IMR-90 (cell line): Measurements from ENCODE around the gene RIC8A. TPM values are rescaled to one million over a fixed set of nuclear protein-coding genes. Genes with fewer than 3 reads are reported as not detected.

Experiments
- ATAC-seq: fragments of 200-7000 bp; cut with Tn5 transposase; 2 replicates; pipeline ENCODE4 v1.9.1; 2020; ENCODE audit warnings: low read depth, mild to moderate bottlenecking, moderate library complexity
- BruUV-seq: library from RNA; stranded (reverse); fragments of 400-500 nt; replicated peaks from 2 replicates; lab custom pipeline; 2021; lab: Mats Ljungman, UMichigan
- CTCF ChIA-PET: fragments of 300-600 bp; formaldehyde crosslinking; extraction: SDS; loops from one replicate; lab custom pipeline; 2021; ENCODE audit warnings: antibody characterized with exemption; lab: Yijun Ruan, JAX
- POLR2A ChIA-PET: fragments of 300-600 bp; sonication (Branson Sonifier 250); formaldehyde crosslinking; loops from one replicate; lab custom pipeline; 2022; ENCODE audit warnings: antibody characterized with exemption; ENCODE audit not compliant: unreplicated experiment; lab: Charles Lee
- DNase-seq: peaks from one replicate; pipeline ENCODE4 v3.0.0; 2013
- H2AFZ ChIP-seq: replicated peaks from 2 replicates; pipeline ENCODE3; 2013; ENCODE audit warnings: low read length, mild to moderate bottlenecking; ENCODE audit not compliant: poor library complexity
- H2AK5ac ChIP-seq: 2 replicates; pipeline ENCODE4 v1.6.1; 2013; ENCODE audit warnings: low read depth, low read length, inconsistent platforms
- H2AK9ac ChIP-seq: replicated peaks from 2 replicates; pipeline ENCODE3; 2013; ENCODE audit warnings: mild to moderate bottlenecking, low read depth, low read length, moderate library complexity; ENCODE audit not compliant: poor library complexity
- H2BK120ac ChIP-seq: 2 replicates; pipeline ENCODE4 v1.6.1; 2013; ENCODE audit warnings: low read depth, low read length, inconsistent platforms
- H2BK15ac ChIP-seq: 3 replicates; pipeline ENCODE4 v1.6.1; 2013; ENCODE audit warnings: low read depth, low read length, inconsistent platforms
- H2BK20ac ChIP-seq: 2 replicates; pipeline ENCODE4 v1.6.1; 2013; ENCODE audit warnings: low read depth, mild to moderate bottlenecking, inconsistent platforms, low read length, moderate library complexity
- H2BK5ac ChIP-seq: 2 replicates; pipeline ENCODE4 v1.6.1; 2013; ENCODE audit warnings: mild to moderate bottlenecking, low read depth, low read length, inconsistent platforms; ENCODE audit not compliant: poor library complexity, severe bottlenecking
- H3K14ac ChIP-seq: replicated peaks from 2 replicates; pipeline ENCODE4 v1.6.1; 2013; ENCODE audit warnings: low read depth, low read length, inconsistent platforms
- H3K18ac ChIP-seq: 2 replicates; pipeline ENCODE4 v1.6.1; 2013; ENCODE audit warnings: low read depth, low read length, control low read depth
- H3K23ac ChIP-seq: 2 replicates; pipeline ENCODE4 v1.6.1; 2013; ENCODE audit warnings: low read depth, low read length, inconsistent platforms
- H3K27ac ChIP-seq: 2 replicates; pipeline ENCODE4 v1.5.1; 2013; ENCODE audit warnings: mild to moderate bottlenecking, control low read depth, low read length; ENCODE audit not compliant: insufficient read depth
- H3K27me3 ChIP-seq: 2 replicates; pipeline ENCODE4 v1.6.1; 2013; ENCODE audit warnings: low read length; ENCODE audit not compliant: control insufficient read depth, insufficient read depth
- H3K36me3 ChIP-seq: 2 replicates; pipeline ENCODE4 v1.6.1; 2013; ENCODE audit warnings: low read length, mixed read lengths; ENCODE audit not compliant: control insufficient read depth, insufficient read depth
- H3K4ac ChIP-seq: 2 replicates; pipeline ENCODE4 v1.6.1; 2013; ENCODE audit warnings: low read depth, low read length, inconsistent platforms
- H3K4me1 ChIP-seq: 2 replicates; pipeline ENCODE4 v1.6.1; 2013; ENCODE audit warnings: low read length, mixed read lengths; ENCODE audit not compliant: control insufficient read depth, insufficient read depth
- H3K4me2 ChIP-seq: 2 replicates; pipeline ENCODE4 v1.6.1; 2013; ENCODE audit warnings: low read depth, mild to moderate bottlenecking, control low read depth, low read length, moderate library complexity
- H3K4me3 ChIP-seq: 2 replicates; pipeline ENCODE4 v1.5.1; 2013; ENCODE audit warnings: low read depth, mild to moderate bottlenecking, control low read depth, low read length, moderate library complexity; ENCODE audit not compliant: insufficient read depth
- H3K56ac ChIP-seq: 2 replicates; pipeline ENCODE4 v1.6.1; 2013; ENCODE audit warnings: low read length, inconsistent platforms; ENCODE audit not compliant: insufficient read depth; ENCODE audit errors: extremely low read depth
- H3K79me1 ChIP-seq, 2 experiments: 2 replicates each; pipeline ENCODE4 v1.6.1; 2013; ENCODE audit warnings: low read length in 2 of 2, inconsistent platforms in 1 of 2, low read depth in 1 of 2
- H3K9ac ChIP-seq: 2 replicates; pipeline ENCODE4 v1.6.1; 2013; ENCODE audit warnings: low read depth, low read length, control low read depth
- H3K9me1 ChIP-seq: 2 replicates; pipeline ENCODE4 v1.6.1; 2013; ENCODE audit warnings: low read length, inconsistent platforms; ENCODE audit not compliant: insufficient read depth
- H3K9me3 ChIP-seq: 2 replicates; pipeline ENCODE4 v1.6.1; 2013; ENCODE audit warnings: low read length; ENCODE audit not compliant: control insufficient read depth, insufficient read depth
- H4K20me1 ChIP-seq: 2 replicates; pipeline ENCODE4 v1.6.1; 2013; ENCODE audit warnings: low read length, inconsistent platforms; ENCODE audit not compliant: insufficient read depth
- H4K5ac ChIP-seq: 2 replicates; pipeline ENCODE4 v1.6.1; 2013; ENCODE audit warnings: mild to moderate bottlenecking, low read depth, low read length, control low read depth
- H4K8ac ChIP-seq, 2 experiments: 2 replicates each; pipeline ENCODE4 v1.6.1; 2013; ENCODE audit warnings: low read depth in 2 of 2, low read length in 2 of 2, control low read depth in 1 of 2, inconsistent platforms in 1 of 2
- H4K91ac ChIP-seq: 2 replicates; pipeline ENCODE4 v1.6.1; 2013; ENCODE audit warnings: low read depth, low read length, inconsistent platforms; ENCODE audit not compliant: insufficient read depth
- BHLHE40 ChIP-seq: fragments of 150-350 bp; IDR thresholded peaks from 2 replicates; pipeline ENCODE4 v1.6.1; 2016; ENCODE audit warnings: mild to moderate bottlenecking, low read depth, low read length
- CEBPB ChIP-seq: IDR thresholded peaks from 2 replicates; pipeline ENCODE4 v1.6.1; 2012; ENCODE audit warnings: low read depth, low read length, improper control_type of control experiment
- CHD1 ChIP-seq: IDR thresholded peaks from 2 replicates; pipeline ENCODE4 v1.6.1; 2012; ENCODE audit warnings: low read depth, low read length, improper control_type of control experiment
- CTCF ChIP-seq: conservative IDR thresholded peaks from 2 replicates; pipeline ENCODE4 v1.5.1; 2012; ENCODE audit warnings: mild to moderate bottlenecking, low read depth, low read length, improper control_type of control experiment
- ELK1 ChIP-seq: fragments of 150-350 bp; IDR thresholded peaks from 2 replicates; pipeline ENCODE4 v1.6.1; 2016; ENCODE audit warnings: low read depth, mild to moderate bottlenecking, low read length, moderate library complexity, borderline replicate concordance
- FOS ChIP-seq: fragments of 150-350 bp; IDR thresholded peaks from 2 replicates; pipeline ENCODE4 v1.6.1; 2016; ENCODE audit warnings: low read depth, low read length
- MAFK ChIP-seq: IDR thresholded peaks from 2 replicates; pipeline ENCODE4 v1.6.1; 2012; ENCODE audit warnings: low read depth, low read length, improper control_type of control experiment
- MAZ ChIP-seq: IDR thresholded peaks from 2 replicates; pipeline ENCODE4 v1.6.1; 2012; ENCODE audit warnings: low read depth, mild to moderate bottlenecking, low read length, improper control_type of control experiment, moderate library complexity, borderline replicate concordance
- MXI1 ChIP-seq: IDR thresholded peaks from 2 replicates; pipeline ENCODE4 v1.6.1; 2012; ENCODE audit warnings: low read depth, mild to moderate bottlenecking, low read length, moderate library complexity, borderline replicate concordance
- POLR2A ChIP-seq: IDR thresholded peaks from 2 replicates; pipeline ENCODE4 v1.6.1; 2012; ENCODE audit warnings: mild to moderate bottlenecking, low read depth, low read length
- RAD21 ChIP-seq: IDR thresholded peaks from 2 replicates; pipeline ENCODE4 v1.6.1; 2012; ENCODE audit warnings: low read length, improper control_type of control experiment
- RCOR1 ChIP-seq: IDR thresholded peaks from 2 replicates; pipeline ENCODE4 v1.6.1; 2012; ENCODE audit warnings: mild to moderate bottlenecking, low read length, improper control_type of control experiment; ENCODE audit not compliant: insufficient replicate concordance
- RFX5 ChIP-seq: IDR thresholded peaks from 2 replicates; pipeline ENCODE4 v1.8.0; 2012; ENCODE audit warnings: low read depth, mild to moderate bottlenecking, low read length, moderate library complexity
- SMC3 ChIP-seq: fragments of 150-350 bp; IDR thresholded peaks from 2 replicates; pipeline ENCODE4 v1.6.1; 2016; ENCODE audit warnings: low read depth, mild to moderate bottlenecking, antibody characterized with exemption, low read length, moderate library complexity
- USF2 ChIP-seq: fragments of 150-350 bp; IDR thresholded peaks from 2 replicates; pipeline ENCODE4 v1.6.1; 2017; ENCODE audit warnings: mild to moderate bottlenecking, antibody characterized with exemption, low read length, low read depth
- WGBS, 2 experiments: methylation state at CpG; one replicate each; pipeline versions ENCODE4 v1.1.5 to v1.1.7; 2013; ENCODE audit warnings: missing lambda C conversion rate in 2 of 2; ENCODE audit not compliant: insufficient read length in 1 of 2; ENCODE audit errors: extremely low coverage in 2 of 2; 5-methylcytosine and 5-hydroxymethylcytosine counted together
- dilution Hi-C: fragments of 300-500 bp; cut with HindIII; formaldehyde crosslinking; loops from one replicate; pipeline ENCODE4 v1.14.3; 2018; ENCODE audit warnings: low sequenced_read_pairs; ENCODE audit not compliant: unreplicated experiment
- in situ Hi-C: fragments of 300-500 bp; cut with MboI; formaldehyde crosslinking; loops from 3 replicates; pipeline ENCODE4 v1.14.3; 2019; ENCODE audit warnings: low sequenced_read_pairs, inconsistent platforms, mixed read lengths
- intact Hi-C: fragments of 100-400 bp; cut with micrococcal nuclease; formaldehyde crosslinking; loops from 2 replicates; pipeline ENCODE4 v1.10.0; 2022
- polyA plus RNA-seq, 3 experiments: library from polyadenylated mRNA; depleted of rRNA; stranded (reverse); fragments of >200 nt; gene quantifications; 2 replicates each; pipeline ENCODE4 v1.2.3, GENCODE V29; 2012; ENCODE audit warnings: low replicate concordance in 1 of 3
- total RNA-seq: library from RNA; depleted of rRNA; stranded (reverse); fragments of >200 nt; gene quantifications from 2 replicates; pipeline ENCODE4 v1.2.3, GENCODE V29; 2012

The RIC8A gene
- total and polyA plus RNA-seq, 2 of the 4 experiments (the other 2 are of a cell fraction) = 129 to 188 TPM

GRCh38 chr11:202490-202889, 5.0 kb upstream of the RIC8A start:
- no peak overlapping the region for H2AK5ac ChIP-seq
- in situ Hi-C loops (no loop called here), dilution Hi-C loops (no loop called here), intact Hi-C loops (no loop called here)
- no peak overlapping the region for H4K5ac ChIP-seq
- BruUV-seq = no TSS peak
- H4K8ac ChIP-seq = no peak overlapping the region
- no peak overlapping the region for H3K56ac ChIP-seq
- peaks cover 45% of the 10 kb centered on the region for H3K36me3 ChIP-seq
- H4K91ac ChIP-seq = no peak overlapping the region
- H3K4me2 ChIP-seq = no peak overlapping the region
- peaks cover 9% of the 10 kb centered on the region; the same call in 1 of the 2 replicates for H3K4me1 ChIP-seq
- no peak overlapping the region for H2BK120ac ChIP-seq
- no peak overlapping the region for H2BK20ac ChIP-seq
- TF ChIP-seq RFX5 = no peak
- no peak for TF ChIP-seq ELK1
- TF ChIP-seq MAFK = no peak
- TF ChIP-seq USF2 = no peak
- no peak for TF ChIP-seq POLR2A
- no peak for TF ChIP-seq MAZ
- no peak for TF ChIP-seq SMC3
- no peak for TF ChIP-seq BHLHE40
- no peak for TF ChIP-seq RCOR1
- no peak for TF ChIP-seq RAD21
- TF ChIP-seq CEBPB = no peak
- TF ChIP-seq MXI1 = no peak
- no peak for TF ChIP-seq CTCF
- no peak for TF ChIP-seq CHD1
- no peak for TF ChIP-seq FOS
- H2BK15ac ChIP-seq = no peak overlapping the region
- H3K27me3 ChIP-seq = no peaks in the 10 kb centered on the region
- no peak overlapping the region for H3K23ac ChIP-seq
- no peak overlapping the region for H3K9ac ChIP-seq
- POLR2A ChIA-PET = interaction anchor here (1.0 kb wide), 1 partner anchor 14 kb away, joined by 3 read pairs; no protein-coding TSS in a partner anchor
- no peak overlapping the region for H3K27ac ChIP-seq
- peaks cover 24 to 66% of the 10 kb centered on the region in 2 experiments; a peak in 3 of 4 replicates for H3K79me1 ChIP-seq
- H3K9me3 ChIP-seq = no peaks in the 10 kb centered on the region
- WGBS, 2 experiments = no CpG with 5 or more reads among the region's 8 CpGs
- no peak overlapping the region for H3K4me3 ChIP-seq
- ATAC-seq (no peak), DNase-seq (no peak)
- CTCF ChIA-PET = no interaction called here
- H3K18ac ChIP-seq = no peak overlapping the region
- H2AFZ ChIP-seq = no peak overlapping the region
- H3K9me1 ChIP-seq = peaks cover 30% of the 10 kb centered on the region
- no peak overlapping the region for H2BK5ac ChIP-seq
- H3K14ac ChIP-seq = no peak overlapping the region
- H3K4ac ChIP-seq = no peak overlapping the region
- peaks cover 64% of the 10 kb centered on the region for H4K20me1 ChIP-seq
- no peak overlapping the region for H2AK9ac ChIP-seq
